Lower leg skin (tissue), 4 donors: ENCODE measurements around the gene TRAF3IP1. TPM values are rescaled to one million over a fixed set of nuclear protein-coding genes. Genes with fewer than 3 reads are reported as not detected.

ENCODE experiments used
- DNase-seq, 2 donors: peaks; one replicate each; pipeline ENCODE4 v3.0.0-alpha.2; 2019; ENCODE audit warnings: low spot score in 2 of 2
- H3K4me3 ChIP-seq: fragments of 200-600 bp; sonication (generic); 2 replicates; pipeline ENCODE4 v1.5.1; 2017; ENCODE audit warnings: mild to moderate bottlenecking, low read depth; ENCODE audit not compliant: poor library complexity, severe bottlenecking
- POLR2A ChIP-seq, 2 donors: fragments of 450-650 bp; IDR thresholded peaks; one replicate each; pipeline ENCODE4 v1.6.1; 2016 to 2017; ENCODE audit warnings: antibody characterized with exemption in 2 of 2, mild to moderate bottlenecking in 1 of 2, moderate library complexity in 1 of 2
- WGBS, 2 donors: methylation state at CpG; one replicate each; pipeline ENCODE4 v1.1.5; 2018; 5-methylcytosine and 5-hydroxymethylcytosine counted together
- intact Hi-C: fragments of 100-400 bp; cut with DNase I; formaldehyde crosslinking; loops from one replicate; pipeline ENCODE4 v1.15.0; 2023; ENCODE audit warnings: low total_unique reads
- total RNA-seq, 4 donors: library from RNA; depleted of rRNA; stranded (reverse); fragments of >200 nt; gene quantifications; one replicate each; pipeline ENCODE4 v1.1.0, GENCODE V29; 2016
- TF ChIP-seq, protein P1 (sequence below), 3 donors: fragments of 450-650 bp; IDR thresholded peaks; one replicate each; pipeline ENCODE4 v1.5.1; 2016; ENCODE audit warnings: antibody characterized with exemption in 3 of 3, mild to moderate bottlenecking in 3 of 3, moderate library complexity in 2 of 3

Gene TRAF3IP1
- total RNA-seq, 4 donors from 2014 or later = 4.3 to 8.7 (median 8.2) TPM

DNA sequence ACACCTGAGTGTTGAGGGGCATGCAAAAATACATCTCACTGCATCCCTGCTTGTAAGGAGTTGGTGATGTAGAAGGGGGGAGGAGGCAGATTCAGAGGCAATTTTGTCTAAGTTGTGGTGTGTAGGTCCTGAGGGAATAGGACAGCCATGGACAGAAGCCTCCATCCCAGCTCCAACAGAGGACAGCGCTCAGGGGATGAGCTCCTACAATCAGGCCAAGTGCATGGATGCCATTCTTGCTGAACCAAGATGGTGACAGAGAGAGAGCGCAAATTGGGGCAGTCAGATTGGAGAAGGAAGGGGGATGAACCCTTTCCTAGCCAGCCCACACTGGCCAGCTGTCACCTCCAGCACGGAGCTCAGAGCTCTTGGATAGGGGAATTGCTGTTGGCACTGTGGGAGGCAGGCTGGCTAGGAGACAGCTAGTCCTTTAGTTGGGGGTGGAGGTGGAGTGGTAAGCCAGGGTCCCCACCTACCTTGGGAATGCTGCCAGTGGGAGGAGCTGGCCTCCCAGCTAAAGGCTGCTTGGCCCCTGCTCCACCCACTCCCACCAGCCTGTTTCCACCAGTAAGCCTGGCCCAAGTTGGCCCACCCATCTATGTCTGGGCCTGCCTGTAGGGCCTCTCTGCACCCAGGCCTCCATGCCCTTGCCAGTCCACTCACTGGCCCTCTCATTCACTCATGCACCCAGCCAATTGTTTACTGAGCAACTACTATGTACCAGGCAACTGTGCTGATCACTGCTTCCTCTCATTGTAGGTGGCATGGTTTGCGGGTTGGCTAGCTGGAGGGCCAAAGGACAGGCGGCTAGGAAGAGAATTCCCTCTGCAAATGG is 29.4 kb upstream of the TRAF3IP1 start:
- intact Hi-C loops = no loop called here
- TF ChIP-seq, protein P1, sequence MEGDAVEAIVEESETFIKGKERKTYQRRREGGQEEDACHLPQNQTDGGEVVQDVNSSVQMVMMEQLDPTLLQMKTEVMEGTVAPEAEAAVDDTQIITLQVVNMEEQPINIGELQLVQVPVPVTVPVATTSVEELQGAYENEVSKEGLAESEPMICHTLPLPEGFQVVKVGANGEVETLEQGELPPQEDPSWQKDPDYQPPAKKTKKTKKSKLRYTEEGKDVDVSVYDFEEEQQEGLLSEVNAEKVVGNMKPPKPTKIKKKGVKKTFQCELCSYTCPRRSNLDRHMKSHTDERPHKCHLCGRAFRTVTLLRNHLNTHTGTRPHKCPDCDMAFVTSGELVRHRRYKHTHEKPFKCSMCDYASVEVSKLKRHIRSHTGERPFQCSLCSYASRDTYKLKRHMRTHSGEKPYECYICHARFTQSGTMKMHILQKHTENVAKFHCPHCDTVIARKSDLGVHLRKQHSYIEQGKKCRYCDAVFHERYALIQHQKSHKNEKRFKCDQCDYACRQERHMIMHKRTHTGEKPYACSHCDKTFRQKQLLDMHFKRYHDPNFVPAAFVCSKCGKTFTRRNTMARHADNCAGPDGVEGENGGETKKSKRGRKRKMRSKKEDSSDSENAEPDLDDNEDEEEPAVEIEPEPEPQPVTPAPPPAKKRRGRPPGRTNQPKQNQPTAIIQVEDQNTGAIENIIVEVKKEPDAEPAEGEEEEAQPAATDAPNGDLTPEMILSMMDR (IDR thresholded peaks at IDR 0.05) = no peak
- no peak for TF ChIP-seq POLR2A (IDR thresholded peaks at IDR 0.05)
- no peak for DNase-seq

GRCh38 chr2:238291550-238292281 is 28.6 kb upstream of the TRAF3IP1 start:
- no peak for DNase-seq
- intact Hi-C loops = no loop called here
- H3K4me3 ChIP-seq = no peak overlapping the region
- WGBS, 2 donors = 94 to 96% methylated on average over 8 of the region's 8 CpGs
- TF ChIP-seq, protein P1 (IDR thresholded peaks at IDR 0.05) = no peak
- TF ChIP-seq POLR2A (IDR thresholded peaks at IDR 0.05) = no peak

More for the DNA sequence above, 29.4 kb upstream of the TRAF3IP1 start:
- 82 to 90% methylated on average over 5 of the region's 5 CpGs for WGBS, 2 donors
- H3K4me3 ChIP-seq = no peak overlapping the region

DNA sequence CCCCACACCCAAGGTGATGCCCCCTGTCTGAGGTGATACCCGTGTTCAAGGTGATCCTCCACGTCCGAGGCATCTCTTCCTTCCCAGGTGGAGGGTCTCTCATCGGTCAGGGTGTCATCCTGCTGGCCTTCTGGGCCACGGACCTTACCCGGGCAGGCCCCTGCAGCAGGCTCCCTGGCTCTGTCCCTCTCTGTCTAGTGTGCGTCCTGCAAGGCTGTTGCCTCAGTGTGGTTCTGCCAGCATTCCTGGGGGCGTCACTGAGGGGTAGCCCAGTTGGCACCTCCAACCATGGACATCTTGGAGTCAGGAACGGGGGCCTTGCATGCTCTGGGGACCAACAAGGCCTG is 26.3 kb upstream of the TRAF3IP1 start:
- no peak for DNase-seq
- TF ChIP-seq, protein P1 (IDR thresholded peaks at IDR 0.05) = no peak
- TF ChIP-seq POLR2A (IDR thresholded peaks at IDR 0.05) = no peak
- 91 to 92% methylated on average over 7 to 9 of the region's 9 CpGs for WGBS, 2 donors
- intact Hi-C loops = no loop called here
- no peak overlapping the region for H3K4me3 ChIP-seq

DNA sequence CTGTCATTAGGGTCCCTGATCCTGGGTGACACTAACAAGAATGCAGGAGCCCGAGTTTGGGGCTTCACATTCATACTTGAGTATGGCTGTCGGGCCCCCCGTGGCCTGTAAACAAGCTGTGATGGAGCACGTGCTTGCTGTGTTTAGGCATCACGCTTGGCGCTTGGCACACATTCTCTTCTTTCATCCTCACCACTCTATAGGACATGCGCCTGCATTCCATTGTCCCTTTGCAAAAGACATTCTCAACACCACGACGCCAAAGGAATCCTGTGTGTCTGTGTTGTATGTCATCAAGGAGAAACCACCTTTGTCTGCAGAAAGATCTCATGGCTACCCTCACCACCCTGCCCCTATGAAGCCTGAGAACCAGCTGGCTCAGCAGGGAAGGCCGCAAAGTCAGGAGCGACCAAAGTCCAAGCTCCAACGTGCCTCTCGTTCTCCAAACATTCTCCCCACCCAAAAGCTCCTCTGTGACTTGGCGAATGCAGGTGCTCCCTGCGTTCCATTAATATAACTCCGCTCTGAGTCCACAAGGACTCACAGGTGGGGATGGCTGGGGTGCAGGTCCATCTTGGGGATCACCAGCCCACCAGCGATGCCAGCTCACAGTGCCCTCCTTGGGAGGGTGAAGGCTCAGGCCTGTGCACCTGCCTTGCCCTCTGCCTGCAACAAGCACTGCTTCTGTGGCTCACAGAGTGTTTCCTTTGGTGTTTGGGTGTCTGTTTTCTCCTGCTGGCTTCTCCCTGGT is 25.8 kb upstream of the TRAF3IP1 start:
- 86 to 87% methylated on average over 17 of the region's 17 CpGs for WGBS, 2 donors
- intact Hi-C loops = no loop called here
- no peak for DNase-seq

More for the DNA sequence above, 25.8 kb upstream of the TRAF3IP1 start:
- TF ChIP-seq POLR2A (IDR thresholded peaks at IDR 0.05) = no peak
- TF ChIP-seq, protein P1 (IDR thresholded peaks at IDR 0.05) = no peak
- H3K4me3 ChIP-seq = no peak overlapping the region
